ENCODE data around the gene RAB31.

DNA sequence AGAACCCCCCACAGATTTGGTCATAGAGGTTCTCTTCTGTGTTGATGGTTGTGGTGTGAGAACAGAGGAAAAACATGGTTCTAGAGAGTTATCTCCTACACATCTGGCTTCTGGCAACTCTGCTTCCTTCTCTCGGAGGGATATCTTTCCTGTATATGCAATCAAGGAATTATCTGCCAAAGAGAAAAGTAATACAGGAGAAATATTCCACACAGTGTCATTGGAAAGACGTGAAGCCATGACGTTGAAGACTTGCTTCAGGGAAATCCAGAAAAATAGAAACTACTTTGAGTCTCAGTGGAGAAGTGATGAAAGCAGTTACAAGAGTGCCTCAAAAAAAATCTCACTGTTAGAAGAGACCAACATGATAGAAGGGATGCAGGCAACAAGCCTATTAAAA, 78.5 kb downstream of the RAB31 start:
- TF ChIP-seq, protein P1, sequence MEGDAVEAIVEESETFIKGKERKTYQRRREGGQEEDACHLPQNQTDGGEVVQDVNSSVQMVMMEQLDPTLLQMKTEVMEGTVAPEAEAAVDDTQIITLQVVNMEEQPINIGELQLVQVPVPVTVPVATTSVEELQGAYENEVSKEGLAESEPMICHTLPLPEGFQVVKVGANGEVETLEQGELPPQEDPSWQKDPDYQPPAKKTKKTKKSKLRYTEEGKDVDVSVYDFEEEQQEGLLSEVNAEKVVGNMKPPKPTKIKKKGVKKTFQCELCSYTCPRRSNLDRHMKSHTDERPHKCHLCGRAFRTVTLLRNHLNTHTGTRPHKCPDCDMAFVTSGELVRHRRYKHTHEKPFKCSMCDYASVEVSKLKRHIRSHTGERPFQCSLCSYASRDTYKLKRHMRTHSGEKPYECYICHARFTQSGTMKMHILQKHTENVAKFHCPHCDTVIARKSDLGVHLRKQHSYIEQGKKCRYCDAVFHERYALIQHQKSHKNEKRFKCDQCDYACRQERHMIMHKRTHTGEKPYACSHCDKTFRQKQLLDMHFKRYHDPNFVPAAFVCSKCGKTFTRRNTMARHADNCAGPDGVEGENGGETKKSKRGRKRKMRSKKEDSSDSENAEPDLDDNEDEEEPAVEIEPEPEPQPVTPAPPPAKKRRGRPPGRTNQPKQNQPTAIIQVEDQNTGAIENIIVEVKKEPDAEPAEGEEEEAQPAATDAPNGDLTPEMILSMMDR (IDR thresholded peaks at IDR 0.05), result no peak
- no peak for TF ChIP-seq POLR2A (IDR thresholded peaks at IDR 0.05)

Measured in breast epithelium (tissue), 3 donors.